Fibroblast of lung (primary cell): ENCODE data around the gene ACSL3. TPM values are rescaled to one million over a fixed set of nuclear protein-coding genes. Genes with fewer than 3 reads are reported as not detected.
"Not testable (repeated sequence)": the region's sequence is repeated elsewhere in the genome, so short reads cannot be mapped to it uniquely, and the experiment has no call there.

Source experiments
- DNase-seq, 2 donors: peaks; one replicate each; pipeline versions ENCODE4 v3.0.0 to v3.0.0-alpha.2; 2010; ENCODE audit warnings: low read depth in 2 of 2
- H2AFZ ChIP-seq: 2 replicates; pipeline ENCODE4 v1.5.1; 2012; ENCODE audit warnings: low read length, control low read depth, inconsistent platforms
- H3K27ac ChIP-seq: 2 replicates; pipeline ENCODE4 v1.5.1; 2011; ENCODE audit warnings: low read length, control low read depth; ENCODE audit not compliant: insufficient read depth
- H3K27me3 ChIP-seq: 2 replicates; pipeline ENCODE4 v1.5.1; 2011; ENCODE audit warnings: mild to moderate bottlenecking, low read length; ENCODE audit not compliant: control insufficient read depth, insufficient read depth
- H3K36me3 ChIP-seq: 2 replicates; pipeline ENCODE4 v1.5.1; 2011; ENCODE audit warnings: low read length; ENCODE audit not compliant: control insufficient read depth, insufficient read depth
- H3K4me1 ChIP-seq: 2 replicates; pipeline ENCODE4 v1.5.1; 2011; ENCODE audit warnings: low read length; ENCODE audit not compliant: control insufficient read depth, insufficient read depth; ENCODE audit errors: extremely low read depth
- H3K4me2 ChIP-seq: 2 replicates; pipeline ENCODE4 v1.5.1; 2011; ENCODE audit warnings: low read length, control low read depth; ENCODE audit not compliant: insufficient read depth; ENCODE audit errors: extremely low read depth
- H3K4me3 ChIP-seq, 4 experiments: fragments of 200-600 bp in 1 of 4; sonication (generic) in 1 of 4; replicated peaks in 1 of 4; 2 replicates each; pipeline ENCODE4 v1.5.1; 2011 to 2016; ENCODE audit warnings: low read length in 4 of 4, low read depth in 3 of 4, mild to moderate bottlenecking in 3 of 4, control low read depth in 2 of 4, inconsistent platforms in 1 of 4, mixed read lengths in 1 of 4; ENCODE audit not compliant: insufficient read depth in 1 of 4; ENCODE audit errors: control extremely low read depth in 1 of 4
- H3K79me2 ChIP-seq: 2 replicates; pipeline ENCODE4 v1.5.1; 2012; ENCODE audit warnings: mild to moderate bottlenecking, low read length, inconsistent platforms; ENCODE audit not compliant: control insufficient read depth, insufficient read depth
- H3K9ac ChIP-seq: 2 replicates; pipeline ENCODE4 v1.5.1; 2011; ENCODE audit warnings: mild to moderate bottlenecking, low read length, control low read depth; ENCODE audit not compliant: insufficient read depth
- H3K9me3 ChIP-seq: 2 replicates; pipeline ENCODE4 v1.5.1; 2012; ENCODE audit warnings: low read depth, low read length; ENCODE audit not compliant: control insufficient read depth, insufficient read depth
- H4K20me1 ChIP-seq: 2 replicates; pipeline ENCODE4 v1.5.1; 2011; ENCODE audit warnings: low read length; ENCODE audit not compliant: control insufficient read depth, insufficient read depth; ENCODE audit errors: extremely low read depth
- CTCF ChIP-seq, 2 donors: IDR thresholded peaks in 1 of 2; conservative IDR thresholded peaks in 1 of 2; 1 replicate in 1 of 2; 2 replicates in 1 of 2; pipeline ENCODE4 v1.5.1; 2011 to 2012; ENCODE audit warnings: low read length in 2 of 2, control low read depth in 1 of 2, inconsistent platforms in 1 of 2, low read depth in 1 of 2, mild to moderate bottlenecking in 1 of 2
- EZH2 ChIP-seq: IDR thresholded peaks from 2 replicates; pipeline ENCODE4 v1.5.1; 2012; ENCODE audit warnings: low read length, control low read depth, mild to moderate bottlenecking; ENCODE audit errors: missing control alignments
- polyA plus RNA-seq, 2 donors: library from polyadenylated mRNA; depleted of rRNA in 1 of 2; stranded (reverse) in 1 of 2; unstranded in 1 of 2; fragments of >200 nt; gene quantifications; 2 replicates each; pipeline ENCODE4 v1.2.1, GENCODE V29; 2011 to 2012; ENCODE audit warnings: missing spikeins in 1 of 2
- total RNA-seq: library from RNA; depleted of rRNA; stranded (reverse); fragments of >200 nt; gene quantifications from 2 replicates; pipeline ENCODE4 v1.2.1, GENCODE V29; 2014

The ACSL3 gene
- total and polyA plus RNA-seq, 2 donors (not counting 1 experiment from before 2014, with no cell fraction given), result 147 to 377 TPM

- Histone ChIP-seq H3K27me3 (no peaks in the 10 kb centered on the region), H3K4me2 (peak overlapping the region; percentile 5), H3K4me1 (no peaks in the 10 kb centered on the region), H3K9ac (no peak overlapping the region), H3K9me3 (no peaks in the 10 kb centered on the region), H4K20me1 (no peaks in the 10 kb centered on the region), H3K36me3 (no peaks in the 10 kb centered on the region), H3K79me2 (no peaks in the 10 kb centered on the region), H3K27ac (no peak overlapping the region), H3K4me3 (no peak overlapping the region), H2AFZ (peak overlapping the region; percentile 2)
- DNase-seq, result peak; percentile 92 to 94
- TF ChIP-seq EZH2, result no peak
- no peak for TF ChIP-seq CTCF (conservative IDR thresholded peaks at IDR 0.05 in 1 of 2, IDR thresholded peaks at IDR 0.05 in 1 of 2; ENCODE audit: low read depth in 1 of 2, low read length in 2 of 2)
These were observed 16.5 kb upstream of the ACSL3 start for GRCh38 chr2:222844323-222844722.

GRCh38 chr2:222845314-222845713 is 15.5 kb upstream of the ACSL3 start:
- not testable (repeated sequence) for H3K79me2 ChIP-seq, H3K4me2 ChIP-seq, H3K27ac ChIP-seq, H4K20me1 ChIP-seq, H3K9me3 ChIP-seq, H3K36me3 ChIP-seq, H3K4me3 ChIP-seq, H3K4me1 ChIP-seq, H2AFZ ChIP-seq, H3K9ac ChIP-seq, H3K27me3 ChIP-seq, DNase-seq

GRCh38 chr2:222846003-222846402 is 14.8 kb upstream of the ACSL3 start:
- Histone ChIP-seq H3K79me2 (no peaks in the 10 kb centered on the region), H3K9me3 (no peaks in the 10 kb centered on the region)

GRCh38 chr2:222848031-222848430 is 12.8 kb upstream of the ACSL3 start:
- H2AFZ ChIP-seq, H3K79me2 ChIP-seq, DNase-seq, H3K4me2 ChIP-seq, H4K20me1 ChIP-seq, H3K27ac ChIP-seq, H3K27me3 ChIP-seq, H3K4me3 ChIP-seq, H3K36me3 ChIP-seq, H3K9me3 ChIP-seq, H3K4me1 ChIP-seq, H3K9ac ChIP-seq: not testable (repeated sequence)

More at GRCh38 chr2:222846003-222846402, 14.8 kb upstream of the ACSL3 start:
- Histone ChIP-seq H3K4me3 (no peak overlapping the region), H3K27me3 (no peaks in the 10 kb centered on the region), H3K36me3 (no peaks in the 10 kb centered on the region), H3K9ac (no peak overlapping the region), H2AFZ (no peak overlapping the region), H3K27ac (no peak overlapping the region), H4K20me1 (no peaks in the 10 kb centered on the region), H3K4me1 (no peaks in the 10 kb centered on the region), H3K4me2 (no peak overlapping the region)
- TF ChIP-seq CTCF (conservative IDR thresholded peaks at IDR 0.05 in 1 of 2, IDR thresholded peaks at IDR 0.05 in 1 of 2; ENCODE audit: low read depth in 1 of 2, low read length in 2 of 2) (no peak), EZH2 (no peak)
- no peak for DNase-seq
